T-helper 1 cell treated with Interleukin-12 subunit alpha and Interleukin-12 subunit beta and Interleukin-4 antibody, amounts not matched to agents 30 μg/mL and 1 μg/mL, for 36 hours (primary cell): ENCODE results near the gene SYNGAP1.
A peak's percentile ranks its signal among the peaks of the same experiment; 100 is the strongest.
"Not testable (repeated sequence)": the region's sequence is repeated elsewhere in the genome, so short reads cannot be mapped to it uniquely, and the experiment has no call there.

Experiments
- H3K27ac Mint-ChIP-seq: one replicate; pipeline ENCODE4 v1.8.0; 2021; ENCODE audit warnings: mild to moderate bottlenecking, mixed read lengths
- H3K27me3 Mint-ChIP-seq: one replicate; pipeline ENCODE4 v1.8.0; 2021; ENCODE audit warnings: low read depth, mixed read lengths
- H3K36me3 Mint-ChIP-seq: one replicate; pipeline ENCODE4 v1.8.0; 2021; ENCODE audit warnings: low read depth, mixed read lengths
- H3K4me1 Mint-ChIP-seq: one replicate; pipeline ENCODE4 v1.8.0; 2021; ENCODE audit warnings: low read depth, mixed read lengths
- H3K4me3 Mint-ChIP-seq: one replicate; pipeline ENCODE4 v1.8.0; 2021; ENCODE audit warnings: mild to moderate bottlenecking, moderate library complexity, mixed read lengths
- H3K9me3 Mint-ChIP-seq: one replicate; pipeline ENCODE4 v1.8.0; 2021; ENCODE audit warnings: mixed read lengths

The SYNGAP1 gene

DNA sequence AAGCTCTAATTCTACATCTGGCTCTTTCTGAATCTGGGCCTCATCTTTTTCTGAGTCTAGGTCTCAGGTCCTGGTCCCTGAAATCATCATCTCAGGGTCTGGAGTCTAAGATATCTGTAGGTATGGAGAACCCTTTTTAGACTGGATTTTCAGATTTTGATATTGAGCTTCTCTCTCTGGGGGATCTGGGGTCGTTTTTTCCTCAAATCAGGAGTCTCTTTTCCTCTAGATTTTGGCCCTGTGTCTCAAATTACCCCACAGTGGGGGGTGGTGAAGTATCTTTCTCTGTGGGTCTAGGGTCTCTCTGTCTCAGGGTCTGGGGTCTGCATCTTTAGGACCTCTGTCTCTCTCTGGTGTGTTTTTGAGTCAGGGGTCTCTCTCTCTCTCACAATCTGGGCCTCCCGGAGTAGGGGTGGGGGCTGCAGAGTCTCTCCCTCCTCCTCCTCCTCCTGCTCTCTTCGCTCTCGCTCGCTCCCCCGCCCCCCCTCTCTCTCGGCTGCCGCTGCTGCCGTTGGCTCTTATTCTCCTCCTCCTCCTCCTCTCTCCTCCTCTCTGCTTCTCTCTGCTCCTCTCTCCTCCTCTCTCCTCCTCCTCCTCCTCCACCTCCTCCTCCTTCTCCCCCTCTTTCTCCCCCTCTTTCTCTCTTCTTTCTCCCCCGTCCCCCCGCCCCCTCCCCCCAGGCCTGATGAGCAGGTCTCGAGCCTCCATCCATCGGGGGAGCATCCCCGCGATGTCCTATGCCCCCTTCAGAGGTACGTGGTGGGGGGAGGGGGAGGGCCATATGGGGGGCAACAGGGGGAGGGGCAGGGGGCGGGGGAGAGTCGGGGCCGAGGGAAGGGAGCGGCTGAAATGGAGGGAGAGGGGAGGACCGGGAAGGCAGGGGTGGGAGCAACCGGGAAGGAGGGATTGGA is at the start of gene SYNGAP1:
Gene SYNGAP1, plus strand, starts transcription at position 486 of the 911 bp plus-strand sequence. Its CDS starts 200 bp downstream, at position 686.
- no peaks in the 10 kb centered on the region for H3K27me3 Mint-ChIP-seq
- peak within 1 kb of the TSS; percentile 94 for H3K4me3 Mint-ChIP-seq
- H3K9me3 Mint-ChIP-seq, result no peaks in the 10 kb centered on the region
- H3K27ac Mint-ChIP-seq, result peak within 1 kb of the TSS; percentile 99
- H3K36me3 Mint-ChIP-seq, result peaks cover 28% of the 10 kb centered on the region
- peaks cover 70% of the 10 kb centered on the region for H3K4me1 Mint-ChIP-seq

DNA sequence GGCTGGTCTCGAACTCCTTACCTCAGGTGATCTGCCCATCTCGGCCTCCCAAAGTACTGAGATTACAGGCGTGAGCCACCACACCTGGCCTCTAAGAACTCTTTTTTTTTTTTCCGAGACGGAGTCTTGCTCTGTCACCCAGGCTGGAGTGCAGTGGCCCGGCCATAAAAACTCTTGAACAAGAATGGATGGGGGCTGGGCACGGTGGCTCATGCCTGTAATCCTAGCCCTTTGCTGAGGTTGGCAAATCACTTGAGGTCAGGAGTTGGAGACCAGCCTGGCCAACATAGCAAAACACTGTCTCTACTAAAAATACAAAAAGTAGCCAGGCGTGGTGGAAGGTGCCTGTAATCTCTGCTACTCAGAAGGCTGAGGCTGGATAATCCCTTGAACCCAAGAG is 48.0 kb upstream of the SYNGAP1 start:
- H3K4me1 Mint-ChIP-seq, H3K9me3 Mint-ChIP-seq, H3K36me3 Mint-ChIP-seq, H3K27ac Mint-ChIP-seq, H3K27me3 Mint-ChIP-seq, H3K4me3 Mint-ChIP-seq: not testable (repeated sequence)

DNA sequence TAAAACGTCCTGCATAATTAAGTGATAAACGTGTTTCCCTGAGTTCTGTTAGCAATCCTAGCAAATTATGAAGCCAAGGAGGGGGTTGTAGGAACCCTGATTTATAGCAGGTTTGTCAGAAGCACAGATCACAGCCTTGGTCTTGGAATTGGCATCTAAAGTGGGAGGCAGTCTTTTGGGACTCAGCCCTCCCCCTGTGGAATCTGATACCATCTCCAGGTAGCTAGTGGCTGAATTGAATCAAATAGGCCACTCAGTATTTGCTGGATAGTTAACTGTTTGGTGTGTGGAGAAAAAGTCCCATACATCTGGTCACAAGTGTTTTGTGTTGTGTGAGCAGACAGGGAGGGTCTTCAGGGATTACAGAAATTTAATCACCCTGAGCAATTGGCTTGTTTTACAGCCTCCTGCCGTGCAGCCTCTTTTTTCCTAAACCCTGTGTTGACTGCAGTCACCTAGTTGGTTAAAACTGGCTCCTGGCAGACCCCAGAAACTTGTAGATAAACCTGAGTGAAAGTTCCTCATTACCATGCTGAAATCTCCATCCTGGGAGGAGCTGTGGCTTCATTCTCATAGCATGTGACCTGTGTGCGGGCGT is 47.2 kb upstream of the SYNGAP1 start:
- H3K4me3 Mint-ChIP-seq, result no peak overlapping the region
- no peak overlapping the region for H3K27ac Mint-ChIP-seq

DNA sequence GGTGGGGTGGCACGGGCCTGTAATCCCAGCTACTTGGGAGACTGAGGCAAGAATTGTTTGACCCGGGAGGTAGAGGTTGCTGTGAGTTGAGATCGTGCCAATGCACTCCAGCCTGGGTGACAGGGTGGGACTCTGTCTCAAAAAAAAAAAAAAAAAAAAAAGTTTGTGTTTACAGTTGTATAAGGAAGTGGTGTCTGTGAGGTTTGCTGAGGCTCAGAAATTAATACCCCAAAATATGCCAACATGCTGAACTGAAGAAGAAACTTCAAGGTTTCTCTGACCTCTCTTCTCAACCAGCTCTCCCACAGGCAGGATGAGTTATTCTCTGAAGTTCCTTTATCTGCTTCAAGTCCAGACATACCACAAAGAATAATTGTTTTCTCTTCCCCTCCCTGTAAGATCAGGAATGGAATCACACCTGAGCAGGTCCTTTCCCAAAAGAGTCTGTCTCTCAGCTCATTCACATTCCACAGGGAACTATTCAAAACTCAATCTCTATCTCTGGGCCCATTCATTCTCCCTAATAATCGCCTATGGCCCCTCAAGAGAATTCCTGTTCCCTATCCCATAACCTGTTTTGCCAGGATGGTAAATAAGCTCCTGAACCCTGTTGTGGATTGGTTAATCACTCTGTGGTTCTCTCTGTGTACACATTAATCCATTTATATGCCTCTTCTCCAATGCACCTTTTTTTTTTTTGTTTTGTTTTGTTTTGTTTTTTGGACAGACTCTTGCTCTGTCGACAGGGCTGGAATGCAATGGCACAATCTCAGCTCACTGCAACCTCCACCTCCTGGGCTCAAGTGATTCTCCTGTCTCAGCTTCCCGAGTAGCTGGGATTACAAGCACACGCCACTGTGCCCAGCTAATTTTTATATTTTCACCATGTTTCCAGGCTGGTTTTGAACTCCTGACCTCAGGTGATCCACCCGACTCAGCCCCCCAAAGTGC is 45.6 kb upstream of the SYNGAP1 start:
- H3K9me3 Mint-ChIP-seq, result no peaks in the 10 kb centered on the region
- no peak overlapping the region for H3K4me3 Mint-ChIP-seq
- H3K36me3 Mint-ChIP-seq, result no peaks in the 10 kb centered on the region
- no peak overlapping the region for H3K27ac Mint-ChIP-seq
- H3K27me3 Mint-ChIP-seq, result no peaks in the 10 kb centered on the region
- H3K4me1 Mint-ChIP-seq, result no peaks in the 10 kb centered on the region

More for the DNA sequence above, 47.2 kb upstream of the SYNGAP1 start:
- H3K27me3 Mint-ChIP-seq, result no peaks in the 10 kb centered on the region
- no peaks in the 10 kb centered on the region for H3K36me3 Mint-ChIP-seq
- no peaks in the 10 kb centered on the region for H3K4me1 Mint-ChIP-seq
- no peaks in the 10 kb centered on the region for H3K9me3 Mint-ChIP-seq

DNA sequence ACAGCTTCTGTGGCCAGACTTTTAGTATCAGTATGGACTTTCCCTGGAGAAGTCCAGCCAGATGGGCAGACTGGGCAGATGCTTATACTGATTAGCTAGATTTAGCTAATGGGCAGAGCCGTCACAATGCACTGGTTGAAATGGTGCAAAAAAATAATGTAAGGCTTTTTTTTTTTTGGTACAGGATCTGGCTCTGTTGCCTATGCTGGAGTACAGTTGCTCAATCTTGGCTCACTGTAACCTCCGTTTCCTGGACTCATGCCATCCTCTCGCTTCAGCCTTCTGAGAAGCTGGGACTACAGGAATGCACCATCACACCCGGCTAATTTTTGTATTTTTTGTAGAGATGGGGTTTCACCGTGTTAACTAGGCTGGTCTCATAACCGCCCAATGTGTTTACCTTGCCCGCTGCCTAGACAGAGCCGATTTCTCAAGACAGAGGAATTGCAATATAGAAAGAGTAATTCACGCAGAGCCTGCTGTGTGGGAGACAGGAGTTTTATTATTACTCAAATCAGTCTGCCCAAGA is 44.7 kb upstream of the SYNGAP1 start:
- no peaks in the 10 kb centered on the region for H3K36me3 Mint-ChIP-seq
- no peak overlapping the region for H3K4me3 Mint-ChIP-seq
- no peaks in the 10 kb centered on the region for H3K4me1 Mint-ChIP-seq
- H3K27ac Mint-ChIP-seq, result no peak overlapping the region
- no peaks in the 10 kb centered on the region for H3K9me3 Mint-ChIP-seq
- H3K27me3 Mint-ChIP-seq, result no peaks in the 10 kb centered on the region

DNA sequence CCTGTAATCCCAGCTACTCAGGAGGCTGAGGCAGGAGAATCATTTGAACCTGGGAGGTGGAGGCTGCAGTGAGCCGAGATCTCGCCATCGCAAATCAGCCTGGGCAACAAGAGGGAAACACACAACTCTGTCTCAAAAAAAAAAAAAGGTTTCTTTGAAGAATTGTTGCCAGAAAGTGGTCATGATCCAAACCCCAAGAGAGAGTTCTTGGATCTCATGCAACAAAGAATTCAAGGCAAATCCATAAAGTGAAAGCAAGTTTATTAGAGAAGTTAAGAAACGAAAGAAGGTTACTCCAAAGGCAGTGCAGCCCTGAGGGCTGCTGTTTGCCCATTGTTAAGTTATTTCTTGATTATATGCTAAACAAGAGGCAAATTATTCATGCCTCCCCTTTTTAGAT is 42.7 kb upstream of the SYNGAP1 start:
- Mint-ChIP-seq H3K27me3 (peaks cover 6% of the 10 kb centered on the region), H3K4me3 (no peak overlapping the region), H3K9me3 (no peaks in the 10 kb centered on the region), H3K4me1 (no peaks in the 10 kb centered on the region), H3K27ac (no peak overlapping the region), H3K36me3 (no peaks in the 10 kb centered on the region)

DNA sequence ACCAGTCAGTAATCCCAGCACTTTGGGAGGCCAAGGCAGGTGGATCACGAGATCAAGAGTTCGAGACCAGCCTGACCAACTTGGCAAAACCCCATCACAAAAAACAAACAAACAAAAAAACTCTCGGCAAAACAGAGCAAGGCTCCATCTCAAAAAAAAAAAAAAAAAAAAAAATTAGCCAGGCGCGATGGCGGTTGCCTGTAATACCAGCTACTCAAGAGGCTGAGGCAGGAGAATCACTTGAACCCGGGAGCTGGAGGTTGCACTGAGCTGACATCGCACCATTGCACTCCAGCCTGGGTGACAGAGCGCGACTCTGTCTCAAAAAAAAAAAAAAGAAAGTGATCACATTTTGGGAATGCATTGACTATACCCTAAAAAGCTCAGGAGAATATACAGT is 40.7 kb upstream of the SYNGAP1 start:
- not testable (repeated sequence) for H3K36me3 Mint-ChIP-seq, H3K27me3 Mint-ChIP-seq, H3K4me1 Mint-ChIP-seq, H3K27ac Mint-ChIP-seq, H3K4me3 Mint-ChIP-seq, H3K9me3 Mint-ChIP-seq

DNA sequence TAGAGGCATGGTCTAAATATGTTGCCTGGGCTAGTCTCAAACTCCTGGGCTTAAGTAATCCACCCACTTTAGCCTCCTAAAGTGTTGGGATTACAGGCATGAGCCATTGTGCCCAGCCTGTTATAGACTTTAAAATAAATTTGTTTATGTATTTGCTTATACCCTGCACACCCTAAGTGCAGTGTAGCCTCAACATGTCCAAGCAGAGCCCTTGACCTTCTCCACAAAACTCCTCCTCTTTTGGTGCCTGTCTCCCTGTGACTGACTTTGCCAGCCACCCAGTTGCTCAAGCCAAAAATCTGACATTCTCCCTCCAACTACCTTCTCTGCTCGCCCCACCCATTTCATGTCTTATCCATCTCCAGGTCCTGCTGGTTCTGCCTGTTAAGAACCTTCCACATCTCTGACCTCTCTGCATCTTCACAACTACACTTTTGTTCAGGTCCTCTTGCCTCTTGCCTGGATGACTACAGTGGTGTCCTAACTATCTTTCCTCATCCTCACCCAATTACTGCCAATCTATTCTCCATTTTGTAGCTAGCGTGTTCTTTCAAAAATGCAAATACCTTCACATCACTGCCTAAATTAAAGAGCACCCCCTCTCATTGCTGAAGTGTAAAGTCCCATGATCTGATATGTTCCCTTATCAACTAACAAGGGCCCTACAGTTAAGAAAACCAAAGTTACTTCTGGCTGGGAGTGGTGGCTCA is 39.4 kb upstream of the SYNGAP1 start:
- Mint-ChIP-seq H3K4me3 (no peak overlapping the region), H3K27ac (no peak overlapping the region), H3K9me3 (no peaks in the 10 kb centered on the region), H3K36me3 (no peaks in the 10 kb centered on the region), H3K4me1 (no peaks in the 10 kb centered on the region), H3K27me3 (peaks cover 6% of the 10 kb centered on the region)

DNA sequence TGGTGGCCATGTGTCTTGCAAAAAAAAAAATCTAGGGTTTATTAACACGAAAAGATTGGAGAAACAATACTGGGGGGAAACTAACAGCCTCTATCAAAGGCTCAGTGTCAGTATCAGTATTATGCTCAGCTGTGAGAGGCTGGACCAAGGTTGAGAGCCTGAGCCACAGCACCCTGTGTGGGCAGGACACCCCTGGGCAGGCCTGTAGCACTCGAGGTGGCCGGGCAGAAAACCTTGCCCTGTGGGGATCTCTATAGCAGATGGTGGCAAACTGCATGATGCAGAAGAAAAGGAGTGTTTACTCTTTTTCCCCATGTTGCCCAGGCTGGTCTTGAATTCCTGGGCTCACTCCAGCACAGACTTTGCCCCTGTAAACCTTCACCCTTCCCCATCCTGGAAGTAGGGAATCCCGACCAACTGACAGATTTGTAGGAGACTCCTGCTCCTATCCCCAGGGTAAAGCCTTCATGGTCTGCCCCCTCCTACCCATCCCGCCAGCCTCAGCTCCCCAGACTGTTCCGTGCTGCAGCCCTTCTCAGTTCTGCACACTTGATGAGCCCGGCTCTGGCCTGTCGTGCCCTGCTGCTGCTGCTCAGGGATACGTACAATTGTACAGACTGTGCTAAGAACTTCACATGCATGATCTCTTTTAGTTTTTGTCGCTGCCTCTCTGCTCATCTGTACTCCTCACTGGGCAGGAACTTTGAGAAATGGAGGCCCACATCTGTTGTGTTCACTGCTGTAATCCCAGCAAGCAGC is 36.3 kb upstream of the SYNGAP1 start:
- Mint-ChIP-seq H3K36me3 (no peaks in the 10 kb centered on the region), H3K9me3 (no peaks in the 10 kb centered on the region), H3K27me3 (peaks cover 6% of the 10 kb centered on the region), H3K4me1 (no peaks in the 10 kb centered on the region), H3K27ac (no peak overlapping the region), H3K4me3 (no peak overlapping the region)

DNA sequence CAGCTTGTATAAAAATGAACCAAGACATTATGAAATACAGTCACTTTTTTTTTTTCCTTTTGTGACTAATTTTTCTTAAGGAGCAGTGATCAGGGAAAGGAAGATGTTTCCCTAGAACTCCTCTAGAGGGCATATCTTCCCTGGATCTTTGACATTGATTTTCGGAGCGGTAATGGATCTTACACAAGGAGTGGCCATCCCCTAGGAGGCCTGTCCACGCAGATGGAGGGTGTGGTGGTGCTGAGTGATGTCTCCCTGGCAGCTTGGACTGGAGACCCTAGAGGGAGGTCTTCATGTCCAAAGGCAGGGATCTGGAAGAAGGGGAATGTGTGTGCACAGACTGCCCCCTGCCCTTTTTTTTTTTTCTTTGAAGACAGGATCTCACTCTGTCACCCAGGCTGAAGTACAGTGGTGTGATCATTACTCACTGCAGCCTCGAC is 35.3 kb upstream of the SYNGAP1 start:
- Mint-ChIP-seq H3K9me3 (no peaks in the 10 kb centered on the region), H3K4me3 (no peak overlapping the region), H3K36me3 (no peaks in the 10 kb centered on the region), H3K4me1 (no peaks in the 10 kb centered on the region), H3K27me3 (peaks cover 6% of the 10 kb centered on the region), H3K27ac (no peak overlapping the region)

DNA sequence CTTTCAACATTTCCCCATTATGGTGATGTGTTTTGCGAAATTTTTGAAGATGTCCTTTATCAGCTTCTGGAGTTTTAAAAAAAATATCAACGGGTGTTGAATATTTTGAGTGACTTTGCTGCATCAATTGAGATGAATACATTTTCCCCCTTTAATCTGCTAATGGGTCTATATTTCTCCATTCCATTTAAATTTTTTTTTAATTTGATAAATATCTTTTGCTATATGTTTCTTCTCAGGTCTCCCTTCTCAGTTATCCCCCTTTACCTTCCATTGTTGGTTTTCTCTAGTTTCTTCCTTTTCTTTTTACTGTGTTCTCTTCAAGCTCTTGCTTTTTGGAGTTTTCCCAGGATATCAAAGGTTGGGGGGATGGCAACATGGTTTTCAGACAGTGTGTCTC is 29.7 kb upstream of the SYNGAP1 start:
- H3K4me3 Mint-ChIP-seq, result no peak overlapping the region
- peaks cover 13% of the 10 kb centered on the region for H3K36me3 Mint-ChIP-seq
- H3K9me3 Mint-ChIP-seq, result no peaks in the 10 kb centered on the region
- H3K4me1 Mint-ChIP-seq, result peaks cover 32% of the 10 kb centered on the region
- H3K27me3 Mint-ChIP-seq, result peaks cover 4% of the 10 kb centered on the region
- H3K27ac Mint-ChIP-seq, result no peak overlapping the region

DNA sequence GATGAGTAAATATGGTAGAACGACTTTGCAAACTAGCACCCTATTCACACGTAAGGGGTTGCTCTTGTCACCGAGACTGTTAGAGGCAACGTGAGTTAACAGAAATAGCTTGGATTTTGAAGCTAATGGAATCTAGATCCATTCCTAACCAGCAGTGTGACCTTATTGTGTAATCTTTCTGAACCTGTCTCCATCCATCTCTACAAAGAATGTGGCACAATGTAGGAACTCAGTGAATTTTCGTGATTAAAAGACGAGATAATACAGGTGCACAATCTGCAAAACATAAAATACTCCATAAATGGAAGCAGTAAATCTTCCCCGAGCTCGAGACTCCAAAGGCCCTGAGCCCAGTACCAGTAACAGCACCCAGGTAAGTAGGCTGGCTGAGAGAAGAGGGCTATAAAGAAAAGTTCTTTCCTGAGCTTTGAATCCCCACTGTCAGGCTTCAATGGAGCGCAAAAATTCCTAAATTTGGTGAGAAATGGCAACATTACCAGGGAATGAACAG is 29.0 kb upstream of the SYNGAP1 start:
- H3K36me3 Mint-ChIP-seq, result peaks cover 13% of the 10 kb centered on the region
- H3K27me3 Mint-ChIP-seq, result peaks cover 4% of the 10 kb centered on the region
- H3K9me3 Mint-ChIP-seq, result no peaks in the 10 kb centered on the region
- H3K4me3 Mint-ChIP-seq, result peak overlapping the region; percentile 88
- H3K27ac Mint-ChIP-seq, result peak overlapping the region; percentile 94
- peaks cover 37% of the 10 kb centered on the region for H3K4me1 Mint-ChIP-seq

DNA sequence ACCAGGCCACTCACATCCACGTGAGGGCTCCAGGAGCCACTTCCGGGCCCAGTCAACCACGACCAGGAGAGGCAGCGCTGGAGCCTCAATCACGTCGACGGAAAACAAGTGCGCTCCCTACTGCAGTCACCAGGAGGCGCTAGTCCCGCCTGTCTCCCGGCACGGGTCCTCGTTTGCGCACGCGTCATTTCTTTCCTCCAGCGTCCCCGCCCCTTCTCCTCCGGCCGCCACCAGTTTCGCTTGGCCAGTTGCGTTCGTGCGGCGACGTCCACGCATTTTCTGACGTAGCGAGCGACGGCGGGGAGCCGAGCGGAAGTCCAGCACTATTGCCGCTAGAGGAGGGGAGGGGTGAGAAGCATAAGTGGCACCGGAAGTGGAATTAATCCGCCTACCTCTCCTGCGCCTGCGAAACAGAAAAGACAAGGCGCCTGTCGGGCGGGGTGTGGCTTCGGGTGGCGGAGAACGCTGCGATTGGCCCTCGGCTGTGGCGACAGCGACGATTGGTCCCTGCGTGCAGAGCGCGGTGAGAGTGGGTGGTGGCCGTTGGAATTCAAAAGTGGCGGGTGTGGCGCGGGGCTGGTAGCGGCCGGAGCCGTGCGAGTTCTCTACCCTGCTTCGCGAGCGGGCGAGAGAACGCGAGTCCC is 28.5 kb upstream of the SYNGAP1 start, which contains the start of gene KIFC1:
Gene KIFC1, plus strand, starts transcription at position 546 of the 644 bp plus-strand sequence. CDS start 163 bp downstream, outside the sequence.
- Mint-ChIP-seq H3K9me3 (no peaks in the 10 kb centered on the region), H3K4me3 (peak within 1 kb of the TSS; percentile 88), H3K4me1 (peaks cover 40% of the 10 kb centered on the region), H3K27me3 (peaks cover 4% of the 10 kb centered on the region), H3K27ac (peak within 1 kb of the TSS; percentile 94), H3K36me3 (peaks cover 13% of the 10 kb centered on the region)
